ENCODE results near the gene WDR43.

DNA sequence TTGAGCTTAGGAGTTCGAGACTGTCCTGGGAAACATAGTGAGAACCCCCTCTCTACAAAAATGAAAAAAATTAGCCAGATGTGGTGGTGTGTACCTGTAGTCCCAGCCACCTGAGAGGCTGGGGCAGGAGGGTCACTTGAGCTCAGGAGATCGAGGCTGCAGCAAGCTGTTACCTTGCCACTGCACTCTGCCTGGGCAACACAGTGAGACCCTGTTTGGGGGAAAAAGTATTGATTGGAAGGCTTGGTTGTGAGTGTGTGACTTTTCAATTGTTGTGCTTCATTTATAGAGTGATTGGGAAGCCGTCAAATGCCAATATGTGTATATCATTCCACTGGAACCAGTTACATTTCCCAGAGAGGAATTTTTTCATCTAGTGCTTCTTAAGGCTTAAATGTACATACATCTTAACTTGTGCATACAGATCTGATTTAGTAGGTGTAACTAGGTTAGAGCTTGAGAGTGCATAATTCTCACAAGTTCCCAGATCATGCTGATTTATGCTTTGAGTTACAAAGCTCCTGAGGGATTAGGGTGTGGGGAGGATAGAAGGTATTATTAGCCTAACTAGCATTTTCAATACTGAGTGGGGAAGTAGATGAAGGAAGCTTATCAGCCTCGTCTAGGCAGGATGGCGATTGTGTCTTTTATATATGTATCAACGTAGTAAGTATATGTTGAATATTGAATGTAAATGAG, 15.3 kb downstream of the WDR43 start:
- TF ChIP-seq EZH2 (IDR thresholded peaks at IDR 0.05) (no peak), POLR2AphosphoS5 (IDR thresholded peaks at IDR 0.05; ENCODE audit: borderline replicate concordance, low read depth, low read length) (no peak)
